Right lobe of liver (tissue), 6 donors: ENCODE measurements around the gene RPS21. TPM values are rescaled to one million over a fixed set of nuclear protein-coding genes. Genes with fewer than 3 reads are reported as not detected.

Experiments
- ATAC-seq, 4 donors: fragments of 200-7000 bp; cut with Tn5 transposase; one replicate each; pipeline ENCODE4 v1.9.1; 2020; ENCODE audit warnings: mild to moderate bottlenecking in 4 of 4, moderate library complexity in 4 of 4
- DNase-seq, 3 donors: peaks; one replicate each; pipeline ENCODE4 v3.0.0-alpha.2; 2020
- H3K27ac ChIP-seq, 3 donors: fragments of 200-600 bp; one replicate each; pipeline ENCODE4 v1.8.0; 2022
- H3K27me3 ChIP-seq, 2 donors: fragments of 200-600 bp; one replicate each; pipeline ENCODE4 v1.8.0; 2022
- H3K36me3 ChIP-seq, 4 donors: fragments of 200-600 bp; sonication (generic) in 1 of 4; one replicate each; pipeline versions ENCODE4 v1.5.1 to v1.8.0; 2017 to 2022; ENCODE audit warnings: control low read depth in 1 of 4
- H3K4me1 ChIP-seq, 4 donors: fragments of 200-600 bp; sonication (generic) in 1 of 4; one replicate each; pipeline versions ENCODE4 v1.5.1 to v1.8.0; 2017 to 2022; ENCODE audit warnings: control low read depth in 1 of 4
- H3K4me3 ChIP-seq, 3 donors: fragments of 200-600 bp; one replicate each; pipeline ENCODE4 v1.8.0; 2022
- H3K9me3 ChIP-seq, 4 donors: fragments of 200-600 bp; sonication (generic) in 1 of 4; one replicate each; pipeline versions ENCODE4 v1.5.1 to v1.8.0; 2017 to 2022; ENCODE audit warnings: control low read depth in 1 of 4
- CTCF ChIP-seq, 4 donors: fragments of 200-600 bp in 3 of 4; fragments of 450-650 bp in 1 of 4; IDR thresholded peaks; one replicate each; pipeline versions ENCODE4 v1.5.1 to v1.8.0; 2016 to 2022; ENCODE audit warnings: antibody characterized with exemption in 4 of 4, mild to moderate bottlenecking in 2 of 4
- POLR2A ChIP-seq: fragments of 450-650 bp; IDR thresholded peaks from one replicate; pipeline ENCODE4 v1.6.1; 2017; ENCODE audit warnings: antibody characterized with exemption, mild to moderate bottlenecking
- WGBS: methylation state at CpG from one replicate; pipeline ENCODE4 v1.1.6; 2018; ENCODE audit warnings: low coverage, low lambda C conversion rate; ENCODE audit not compliant: insufficient coverage; ENCODE audit errors: missing lambda C conversion rate; 5-methylcytosine and 5-hydroxymethylcytosine counted together
- intact Hi-C, 2 donors: fragments of 100-400 bp; cut with DNase I; formaldehyde crosslinking; loops; one replicate each; pipeline versions ENCODE4 v1.11.2 to v1.14.1; 2022
- total RNA-seq, 6 experiments: library from RNA; depleted of rRNA in 2 of 6; stranded (reverse); fragments of >200 nt in 2 of 6; fragmentation: NEBNext Ultra II Directional in 3 of 6; extraction: Animal tissue kit (Norgen Biotek cat#: 25700) in 3 of 6; gene quantifications; one replicate each; pipeline versions ENCODE4 v1.1.0 to v1.2.4, GENCODE V29; 2016 to 2023
- donor health status: DM: no; HTN: yes; CAD: no.
- donor health status: DM: no; HTN: no; CAD: no.
- donor health status: DM: no; HTN: no; CAD: no.
- donor health status: DM: no; HTN: yes; CAD: no.
- donor health status: DM: no; HTN: yes; CAD: no.

Gene RPS21
- total RNA-seq, 6 experiments from 2014 or later: 339 to 696 (median 413) TPM

GRCh38 chr20:62359491-62360121, 27.3 kb upstream of the RPS21 start:
- H3K27me3 ChIP-seq: no peaks in the 10 kb centered on the region
- ATAC-seq: peak in 2 of 4 donors; percentile 1
- WGBS: 40% methylated on average over 5 of the region's 25 CpGs
- no peaks in the 10 kb centered on the region for H3K36me3 ChIP-seq
- H3K9me3 ChIP-seq: no peaks in the 10 kb centered on the region
- peaks cover 0 to 61% (median 29%) of the 10 kb centered on the region in 4 donors for H3K4me1 ChIP-seq
- TF ChIP-seq POLR2A (no peak), CTCF (IDR thresholded peaks at IDR 0.05) (no peak)
- peak; percentile 40 to 55 (median 52) for DNase-seq
- H3K27ac ChIP-seq: peak overlapping the region in 2 of 3 donors; percentile 47 to 66
- intact Hi-C loops: loop anchor here in 1 of 2 donors (10.0 kb wide), 1 partner anchor 55 kb away; the partner anchor contains the start of gene ADRM1
- no peak overlapping the region for H3K4me3 ChIP-seq

GRCh38 chr20:62360854-62361798, 25.8 kb upstream of the RPS21 start:
- intact Hi-C loops: no loop called here
- WGBS: 78% methylated on average over 8 of the region's 25 CpGs
- H3K4me1 ChIP-seq: peaks cover 0 to 49% (median 24%) of the 10 kb centered on the region in 4 donors
- no peak overlapping the region for H3K27ac ChIP-seq
- ATAC-seq: no peak
- DNase-seq: peak; percentile 25 to 57 (median 50)
- no peaks in the 10 kb centered on the region for H3K9me3 ChIP-seq
- TF ChIP-seq POLR2A: no peak
- TF ChIP-seq CTCF (IDR thresholded peaks at IDR 0.05): no peak
- H3K36me3 ChIP-seq: no peaks in the 10 kb centered on the region
- no peaks in the 10 kb centered on the region for H3K27me3 ChIP-seq
- no peak overlapping the region for H3K4me3 ChIP-seq

GRCh38 chr20:62361799-62362589, 24.9 kb upstream of the RPS21 start:
- Histone ChIP-seq H3K4me1 (peaks cover 0 to 44% (median 21%) of the 10 kb centered on the region in 4 donors), H3K27ac (peak overlapping the region in 1 of 3 donors; percentile 15), H3K4me3 (no peak overlapping the region), H3K27me3 (no peaks in the 10 kb centered on the region), H3K36me3 (no peaks in the 10 kb centered on the region), H3K9me3 (no peaks in the 10 kb centered on the region)
- 56% methylated on average over 6 of the region's 34 CpGs for WGBS
- ATAC-seq (peak in 2 of 4 donors; percentile 22), DNase-seq (peak; percentile 31 to 85 (median 55))
- intact Hi-C loops: no loop called here
- TF ChIP-seq CTCF (IDR thresholded peaks at IDR 0.05) (no peak), POLR2A (no peak)

GRCh38 chr20:62362590-62362940, 24.3 kb upstream of the RPS21 start:
- no peaks in the 10 kb centered on the region for H3K27me3 ChIP-seq
- H3K4me3 ChIP-seq: no peak overlapping the region
- TF ChIP-seq POLR2A: no peak
- no peak for TF ChIP-seq CTCF (IDR thresholded peaks at IDR 0.05)
- peaks cover 0 to 41% (median 20%) of the 10 kb centered on the region in 4 donors for H3K4me1 ChIP-seq
- no peaks in the 10 kb centered on the region for H3K9me3 ChIP-seq
- H3K36me3 ChIP-seq: no peaks in the 10 kb centered on the region
- ATAC-seq (no peak), DNase-seq (peak in 1 of 3 donors; percentile 15)
- intact Hi-C loops: no loop called here
- WGBS: 63% methylated on average over 7 of the region's 13 CpGs
- no peak overlapping the region for H3K27ac ChIP-seq
